NCI-H2107 treated with DMSO at 0.1 percent for 48 hours (cell line): ENCODE results near the gene FAM120B.

ENCODE experiments used
- DNase-seq: peaks from one replicate; lab custom pipeline; 2025; ENCODE audit not compliant: unreplicated experiment; lab: John Stamatoyannopoulos, UW

The FAM120B gene

DNA sequence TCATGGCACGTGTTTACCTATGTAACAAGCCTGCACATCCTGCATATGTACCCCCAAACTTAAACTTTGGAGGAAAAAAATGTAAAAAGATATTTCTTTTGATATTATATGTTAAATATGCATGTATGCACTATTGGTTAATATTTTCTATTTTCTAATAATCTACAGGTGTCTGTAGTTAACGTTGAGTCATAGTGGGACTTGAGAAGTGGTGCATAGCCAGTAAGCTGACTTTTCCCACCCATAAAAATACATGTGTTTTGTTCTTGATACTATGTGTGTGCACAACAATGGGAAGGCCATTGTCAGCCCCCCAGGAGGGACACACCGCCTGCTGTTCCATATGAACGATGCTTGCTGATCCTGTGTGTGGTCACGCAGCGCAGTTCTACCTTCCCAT is 49.1 kb downstream of the FAM120B start:
- no peak for DNase-seq

DNA sequence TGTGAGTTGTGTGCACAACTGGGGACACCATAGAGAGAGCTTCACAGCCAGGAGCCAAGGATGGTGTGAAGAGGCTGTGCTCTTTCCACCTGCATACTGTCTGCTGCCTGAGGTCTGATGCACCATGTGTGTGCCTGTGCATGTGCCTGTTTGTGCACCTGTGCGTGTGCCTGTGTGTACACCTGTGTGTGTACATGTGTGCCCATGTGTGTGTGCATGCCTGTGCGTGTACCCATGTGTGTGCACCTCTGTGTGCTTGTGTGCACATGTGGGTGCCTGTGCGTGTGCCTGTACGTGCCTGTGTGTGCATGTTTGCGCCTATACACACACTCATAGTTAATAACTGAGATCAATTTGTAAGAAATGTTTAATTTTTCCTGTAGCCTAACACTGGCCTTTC is 51.3 kb downstream of the FAM120B start:
- DNase-seq, result no peak

DNA sequence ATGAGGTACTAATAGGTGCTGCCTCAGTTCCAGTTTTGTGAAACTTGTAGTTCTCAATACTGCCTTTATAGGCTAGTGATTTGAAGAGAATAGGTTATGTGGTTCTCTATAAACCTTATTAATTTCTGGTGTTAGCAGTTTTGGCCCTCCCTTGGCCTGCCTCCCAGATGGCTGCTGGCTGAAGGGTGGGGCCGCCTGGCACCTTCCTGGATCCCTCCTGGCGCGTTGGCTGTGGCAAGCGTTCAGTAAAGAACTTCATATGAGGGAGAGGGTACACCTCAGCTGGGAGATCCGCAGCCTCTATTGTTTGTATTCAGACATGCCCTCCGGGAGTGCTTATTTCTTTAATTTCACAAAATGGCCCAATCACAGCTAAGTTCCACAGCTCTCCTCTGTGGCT is 51.9 kb downstream of the FAM120B start:
- no peak for DNase-seq

DNA sequence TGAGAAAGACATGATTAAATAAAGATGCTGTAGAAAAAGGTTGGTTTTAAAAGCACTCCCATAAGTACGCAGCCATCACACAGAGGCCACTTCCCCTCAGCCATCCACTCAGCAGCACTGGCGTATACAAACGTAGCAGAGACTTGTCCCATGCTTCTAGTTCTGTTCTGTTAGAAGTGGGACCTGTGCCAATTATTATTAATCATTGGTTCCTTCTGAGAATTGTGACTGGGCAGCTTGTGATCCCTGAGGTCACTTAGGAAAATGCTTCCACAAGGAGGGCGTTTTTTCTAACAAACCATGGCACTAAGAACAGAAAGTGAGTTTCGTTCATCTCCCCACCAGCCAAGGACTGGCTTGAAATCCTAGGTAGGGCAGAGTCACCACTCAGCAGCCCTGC is 53.9 kb downstream of the FAM120B start:
- DNase-seq, result no peak

DNA sequence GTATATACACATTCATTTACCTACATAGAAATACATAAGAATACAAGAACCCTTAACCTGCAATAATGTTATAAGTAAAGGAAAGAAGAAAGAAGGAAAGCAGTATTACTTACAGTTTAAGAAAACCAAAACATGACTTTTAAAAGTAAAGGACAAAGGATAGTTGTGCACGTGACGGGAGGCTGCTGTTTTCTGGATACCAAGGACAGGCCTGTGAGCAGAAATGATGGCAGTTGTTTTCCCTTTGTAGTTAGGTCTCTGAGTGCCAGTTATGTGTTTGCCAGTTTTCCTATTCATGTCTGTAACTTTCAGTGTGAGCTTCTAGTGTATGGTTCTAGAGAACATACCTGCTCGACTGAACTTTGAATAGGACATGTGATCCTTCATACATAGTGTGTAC is 54.8 kb downstream of the FAM120B start:
- no peak for DNase-seq

DNA sequence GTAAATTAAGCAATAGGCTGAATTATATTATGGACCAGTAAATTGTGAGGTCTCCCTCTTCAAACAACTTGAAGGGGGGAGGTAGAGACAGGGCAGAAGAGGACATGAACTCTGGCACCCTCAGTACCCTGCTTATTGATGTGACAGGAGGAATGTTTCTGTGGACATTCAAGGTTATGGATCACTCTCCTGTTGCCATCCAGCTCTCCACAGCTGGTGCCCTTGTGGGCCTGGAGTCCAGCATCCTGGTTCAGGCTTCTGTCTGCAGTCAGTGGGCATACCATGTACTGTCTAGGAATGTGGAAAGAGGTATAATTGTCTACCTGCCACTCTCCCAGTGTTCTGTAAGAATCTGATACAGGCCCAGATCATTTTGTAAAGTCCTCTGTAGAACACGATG is 55.6 kb downstream of the FAM120B start:
- no peak for DNase-seq

DNA sequence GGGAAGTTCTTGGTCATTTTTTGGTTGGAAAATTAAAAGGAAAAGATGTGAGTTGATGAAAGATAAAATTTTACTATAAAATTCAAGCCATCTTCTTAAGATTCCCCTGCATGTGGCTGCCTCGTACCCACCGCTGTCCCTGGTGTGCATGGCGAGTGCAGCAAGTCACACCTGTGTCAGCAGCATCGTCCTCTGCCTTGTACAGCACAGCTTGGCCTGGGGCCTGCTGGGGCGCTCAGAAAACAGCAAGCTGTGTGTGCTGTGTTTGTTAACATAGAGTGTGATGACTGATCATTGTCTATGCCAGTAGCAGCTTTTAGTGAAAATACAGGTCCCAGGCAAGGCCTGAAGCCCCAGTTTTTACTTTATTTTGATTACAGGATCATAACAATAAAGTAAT is 56.7 kb downstream of the FAM120B start:
- no peak for DNase-seq

DNA sequence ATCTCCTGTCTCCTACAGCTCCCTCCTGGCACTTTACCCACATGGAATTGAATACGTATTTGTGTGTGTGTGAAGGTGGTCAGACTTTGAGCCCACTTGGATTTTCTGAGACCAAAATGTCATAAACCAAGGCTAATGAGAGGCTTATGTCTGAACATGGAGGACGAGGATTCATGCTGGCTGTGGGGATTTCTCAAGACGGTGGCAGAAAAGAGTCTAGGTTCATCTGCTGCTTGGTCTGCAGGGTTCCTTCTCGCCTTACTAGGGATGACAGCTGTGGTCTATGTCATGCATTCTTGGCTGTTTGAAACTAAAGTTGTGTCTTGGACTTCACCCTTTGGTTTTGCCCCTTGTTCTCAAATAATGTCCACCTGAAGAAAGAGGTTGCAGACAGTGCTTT is 58.6 kb downstream of the FAM120B start:
- no peak for DNase-seq

DNA sequence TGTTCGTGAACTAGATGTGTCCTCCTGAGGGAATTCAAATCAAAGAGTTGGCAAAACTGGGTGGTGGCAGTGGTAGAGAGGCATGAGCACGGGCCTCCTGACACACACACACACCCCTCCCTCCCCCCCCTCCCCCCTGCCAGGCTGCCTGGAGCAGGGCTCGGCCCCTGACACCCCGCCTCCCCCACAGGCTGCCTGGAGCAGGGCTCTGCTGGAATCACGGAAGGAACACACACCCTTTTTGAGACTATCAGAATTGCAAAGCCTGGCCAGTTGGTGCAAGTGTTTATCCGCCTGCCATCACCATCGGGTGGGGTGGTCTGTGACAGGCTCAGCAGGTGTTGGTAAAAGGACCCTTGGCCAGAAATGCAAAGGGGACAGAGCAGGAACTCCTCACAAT is 59.0 kb downstream of the FAM120B start:
- DNase-seq, result no peak

DNA sequence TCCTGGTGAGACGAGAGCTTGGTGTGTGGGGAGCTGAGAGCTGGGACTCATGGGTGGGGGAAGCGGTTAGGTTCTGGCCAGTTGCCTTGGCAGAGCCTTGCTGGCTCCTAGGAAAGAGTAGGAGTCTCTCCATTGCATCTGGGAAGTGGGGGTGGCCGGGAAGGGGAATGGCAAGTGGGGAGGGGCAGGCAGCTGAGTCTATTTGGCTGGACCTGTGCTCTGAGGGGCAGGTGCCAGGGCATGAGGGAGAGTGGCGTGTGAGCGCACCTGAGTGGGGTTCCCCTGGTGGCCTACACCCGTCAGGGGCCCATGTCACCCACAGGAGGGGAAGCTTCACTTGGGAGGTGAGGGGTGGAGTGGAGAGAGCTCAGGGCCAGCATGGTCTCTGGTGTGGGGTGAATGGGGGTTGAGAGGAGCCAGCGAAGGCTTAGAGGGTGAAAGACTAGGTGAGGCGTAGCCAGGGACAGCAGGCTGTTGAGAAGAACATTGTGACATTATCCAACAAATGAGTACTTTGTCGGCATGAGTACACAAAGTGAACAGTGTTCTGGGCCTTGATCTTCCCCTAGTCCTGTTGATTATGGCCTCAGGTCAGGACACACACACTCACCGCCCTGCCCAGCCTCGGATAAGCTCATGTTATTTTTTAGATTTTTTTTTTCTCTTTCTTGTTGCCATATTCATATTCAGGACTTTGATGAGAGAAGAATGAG is 59.8 kb downstream of the FAM120B start:
- no peak for DNase-seq

DNA sequence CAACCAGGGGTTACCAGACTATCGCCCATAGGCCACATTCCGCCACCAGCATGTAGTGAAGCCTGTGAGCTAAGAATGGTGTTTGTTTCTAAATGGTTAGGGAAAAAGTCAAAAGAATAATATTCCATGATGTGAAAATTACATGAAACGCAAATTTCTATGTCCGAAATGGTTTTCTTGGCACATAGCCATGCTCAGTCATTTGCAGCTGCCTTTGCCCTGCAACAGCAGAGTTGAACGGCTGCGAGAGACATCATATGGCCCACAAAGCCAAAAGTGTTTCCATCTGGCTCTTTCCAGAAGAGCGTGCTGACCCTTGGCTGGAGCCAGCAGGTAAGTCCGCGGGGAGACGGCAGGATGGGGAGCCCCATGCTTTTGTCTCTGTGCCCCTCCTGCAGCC is 60.7 kb downstream of the FAM120B start:
- DNase-seq, result no peak

DNA sequence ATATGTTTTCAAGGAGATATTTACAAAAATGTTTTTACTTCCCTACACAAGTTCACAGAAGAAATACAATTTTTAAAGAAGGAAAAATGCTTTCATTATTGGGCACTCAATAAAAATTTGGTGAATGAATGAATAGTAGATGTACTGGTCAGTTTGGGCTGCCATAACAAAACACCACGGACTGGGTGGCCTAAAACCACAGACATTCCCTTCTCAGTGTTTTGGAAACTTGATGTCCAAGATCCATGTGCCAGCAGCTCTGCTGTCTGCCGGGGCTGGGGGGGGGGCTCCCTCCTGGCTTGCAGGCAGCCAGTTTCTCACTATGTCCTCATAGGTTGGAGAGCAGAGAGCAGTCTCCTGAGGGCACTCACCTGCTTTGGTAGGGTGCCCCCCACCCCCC is 62.0 kb downstream of the FAM120B start:
- no peak for DNase-seq

DNA sequence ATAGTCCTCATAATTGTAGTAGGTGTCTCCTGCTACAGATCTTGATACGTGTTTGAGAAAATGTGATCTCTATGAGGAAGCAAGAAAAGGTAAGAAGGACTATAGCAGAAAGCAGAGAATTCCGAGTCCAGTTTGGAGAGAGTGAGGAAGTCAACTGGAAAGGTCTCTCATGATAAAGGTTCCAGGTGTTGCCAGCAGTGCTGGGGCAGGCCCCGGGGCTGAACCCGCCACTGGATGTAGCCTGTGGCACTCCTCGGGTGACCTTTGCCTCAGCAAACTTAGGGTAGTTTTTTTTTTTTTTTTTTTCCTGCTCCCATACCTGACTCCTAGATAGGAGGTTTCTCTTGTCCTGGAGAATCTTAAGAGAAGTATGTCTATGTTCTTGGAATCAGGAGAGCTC is 62.8 kb downstream of the FAM120B start:
- DNase-seq, result no peak

DNA sequence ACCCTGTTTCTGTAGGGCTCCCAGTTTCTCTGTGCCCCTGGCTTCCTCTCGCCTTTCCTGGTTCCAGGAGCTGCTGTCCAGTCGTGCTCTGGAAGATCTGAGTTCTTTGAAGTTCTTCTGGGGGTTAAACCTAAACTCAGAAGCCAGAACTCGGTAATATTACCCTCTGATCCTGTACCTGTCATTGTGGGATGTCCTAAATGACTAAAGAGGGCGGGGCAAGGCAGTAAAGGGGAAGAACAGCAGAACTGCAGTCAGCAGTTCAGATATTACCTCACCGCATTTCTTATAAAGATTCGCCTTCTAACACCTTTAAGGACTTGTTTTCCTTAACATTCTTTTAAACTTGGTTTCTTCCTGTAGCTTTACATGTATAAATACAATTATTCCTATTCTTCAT is 63.9 kb downstream of the FAM120B start:
- no peak for DNase-seq

DNA sequence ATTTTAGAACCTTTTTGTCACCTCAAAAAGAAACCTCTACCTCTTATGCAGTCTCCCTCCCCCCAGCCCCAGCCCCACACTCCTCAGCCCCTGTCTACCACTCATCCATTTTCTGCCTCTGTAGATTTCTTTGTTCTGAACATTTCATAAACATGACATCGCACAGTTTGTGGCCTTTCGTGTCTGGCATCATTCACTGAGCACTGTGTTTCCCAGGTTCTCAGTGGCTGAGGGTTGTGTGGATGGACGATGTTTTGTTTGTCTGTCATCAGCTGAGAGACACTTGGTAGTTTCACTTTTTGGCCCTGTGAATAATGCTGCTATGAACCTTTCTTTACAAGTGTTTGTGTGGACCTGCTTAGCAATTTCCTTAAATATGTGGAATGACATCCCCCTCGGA is 64.5 kb downstream of the FAM120B start:
- no peak for DNase-seq

DNA sequence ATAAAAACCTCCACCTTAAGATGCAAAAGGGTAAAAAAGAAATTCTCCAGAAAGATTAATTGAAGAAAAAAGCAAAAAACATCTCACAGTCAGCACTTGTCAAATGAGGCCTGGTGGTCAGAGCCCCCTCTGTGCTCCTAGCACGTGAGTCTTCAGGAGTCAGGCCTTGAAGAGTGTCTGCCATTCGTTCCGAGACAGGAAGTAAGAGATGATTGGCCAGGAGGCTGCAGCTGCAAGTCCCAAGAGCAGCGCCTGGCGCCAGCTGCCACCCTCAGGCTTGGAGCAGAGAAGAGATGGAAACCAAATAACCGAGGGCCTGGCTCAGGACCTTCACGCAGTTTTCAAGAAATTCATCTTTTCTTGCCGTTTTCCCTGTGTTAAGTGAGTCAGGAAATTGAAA is 65.0 kb downstream of the FAM120B start:
- DNase-seq, result no peak

DNA sequence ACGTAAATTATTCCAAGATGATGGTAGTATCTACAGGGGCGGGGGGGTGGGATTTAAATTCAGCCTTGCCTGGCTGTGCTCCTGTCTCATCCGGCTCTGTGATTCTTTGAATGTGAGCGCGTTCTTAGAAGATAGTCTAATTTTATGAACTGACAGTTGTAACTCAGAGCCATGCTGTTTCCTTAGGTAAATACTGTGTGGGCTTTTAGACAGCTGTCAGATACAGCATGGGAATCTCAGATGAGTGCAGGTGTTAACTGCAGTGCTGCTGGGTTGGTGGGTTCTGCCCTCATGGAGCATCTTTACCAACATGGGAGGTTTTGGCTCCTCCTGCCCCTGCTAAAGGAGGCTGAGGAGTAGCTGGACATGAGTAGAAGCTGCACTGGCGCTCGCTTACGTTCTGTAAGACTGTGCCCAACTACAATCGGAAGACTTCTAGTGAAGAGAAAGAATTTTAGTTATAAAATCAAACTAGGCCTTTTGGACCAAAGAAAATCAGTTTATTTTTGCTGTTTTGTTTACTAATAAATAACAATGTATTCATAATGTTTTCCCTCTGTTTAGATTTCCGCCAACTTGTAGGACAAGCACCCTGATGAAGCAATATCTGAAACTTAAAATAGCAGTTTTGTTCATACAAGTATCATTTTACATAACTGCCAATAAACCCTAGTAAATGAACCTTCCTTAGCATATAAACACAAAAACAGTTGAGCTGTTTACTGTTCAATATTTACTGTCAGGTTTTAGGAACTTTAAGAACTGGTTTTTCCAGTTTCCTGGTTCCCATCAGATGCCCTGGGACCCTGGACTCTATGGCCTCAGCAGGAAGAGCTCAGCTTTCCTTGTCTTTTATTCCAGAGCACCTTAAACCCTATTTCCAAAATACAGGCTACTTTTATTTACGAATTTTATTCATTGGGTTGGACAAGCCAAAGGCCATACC is 66.1 kb downstream of the FAM120B start:
- no peak for DNase-seq

DNA sequence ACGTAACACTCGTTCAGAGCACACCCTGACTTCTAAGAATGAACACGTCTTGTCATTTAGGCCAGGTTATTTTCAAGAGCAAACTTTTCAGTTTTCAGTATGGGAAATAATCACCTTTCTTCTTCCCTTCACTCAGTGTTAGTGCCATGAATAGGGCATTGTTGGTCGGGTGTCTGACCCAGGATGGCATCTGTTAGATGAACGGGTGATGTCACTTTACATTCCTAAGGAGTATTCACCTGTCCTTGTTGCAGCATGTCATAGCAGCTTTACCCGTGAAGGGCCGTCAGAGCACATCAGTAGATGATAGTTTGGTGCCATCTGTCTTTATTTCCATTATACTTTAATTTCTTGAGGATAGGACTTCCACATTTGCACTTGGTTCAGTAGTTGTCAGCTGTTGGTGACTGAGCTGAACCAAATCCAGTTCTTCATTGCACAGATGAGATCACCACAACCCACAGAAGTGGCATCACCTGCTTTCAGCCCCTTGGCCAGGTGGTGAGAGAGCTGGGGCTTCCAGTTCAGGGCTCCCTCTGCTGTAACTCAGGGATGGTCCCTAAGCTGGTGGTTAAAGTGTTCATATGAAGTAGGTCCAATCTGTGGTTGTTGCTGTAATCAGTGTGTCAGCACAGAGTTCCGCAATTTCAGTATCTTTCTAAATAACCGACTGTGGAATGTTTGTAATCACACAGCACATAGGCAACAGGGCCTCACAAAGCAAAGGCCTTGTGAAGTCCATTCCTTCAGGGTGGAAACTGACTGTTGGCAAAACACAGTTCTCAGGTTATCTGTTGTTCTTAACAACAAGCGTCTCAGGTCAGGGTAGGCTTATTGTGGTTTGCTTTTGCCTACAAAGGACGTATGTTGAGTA is 68.2 kb downstream of the FAM120B start:
- peak; percentile 6 for DNase-seq

DNA sequence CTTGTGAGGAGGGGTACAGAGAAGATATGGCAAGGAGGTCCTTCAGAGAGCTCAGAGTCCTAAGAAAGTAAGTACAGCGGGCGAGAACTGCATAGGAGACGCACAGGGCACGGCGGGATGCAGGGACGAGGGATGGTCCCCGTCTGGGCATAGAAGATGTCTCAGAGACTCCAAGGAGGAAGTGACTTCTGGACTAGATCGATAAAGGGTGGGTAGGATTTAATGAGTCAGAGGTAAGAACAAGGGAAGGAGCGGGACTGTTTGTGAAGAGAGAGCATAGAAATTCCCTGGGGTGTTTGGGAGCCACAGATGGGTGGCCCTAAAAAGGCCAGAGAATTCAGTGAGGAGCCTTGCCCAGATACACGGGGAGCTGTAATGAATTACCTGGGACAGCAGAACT is 69.1 kb downstream of the FAM120B start:
- DNase-seq, result no peak

DNA sequence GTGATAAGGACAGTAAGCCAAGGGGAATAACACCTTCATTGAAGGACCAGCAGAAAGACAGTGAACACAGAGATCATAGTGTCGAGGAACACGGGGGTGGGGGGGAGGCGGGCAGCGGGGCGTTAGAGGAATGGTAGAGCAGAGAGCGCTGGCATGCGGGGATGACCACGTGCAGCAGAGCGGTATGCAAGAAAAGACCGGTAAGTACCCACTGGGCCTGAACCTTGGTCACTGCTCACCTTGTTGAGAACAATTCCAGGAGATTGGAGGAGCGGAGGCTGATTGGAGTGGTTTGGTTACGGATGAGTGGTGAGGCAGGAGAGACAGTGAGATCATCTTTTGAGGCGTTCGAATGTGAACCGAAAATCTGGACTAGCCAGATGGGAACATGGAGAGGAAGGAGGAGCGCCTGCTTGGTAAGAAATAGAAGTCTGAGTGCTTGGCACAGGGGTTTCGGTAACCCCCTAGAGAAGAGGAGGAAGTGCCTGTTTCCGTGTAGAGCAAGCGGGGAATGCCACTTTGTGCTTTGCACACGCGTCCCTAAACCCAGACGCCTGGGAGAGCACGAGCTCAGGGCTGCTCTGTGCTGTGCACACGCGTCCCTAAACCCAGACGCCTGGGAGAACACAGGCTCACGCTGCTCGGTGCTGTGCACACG is 70.0 kb downstream of the FAM120B start:
- DNase-seq, result no peak

DNA sequence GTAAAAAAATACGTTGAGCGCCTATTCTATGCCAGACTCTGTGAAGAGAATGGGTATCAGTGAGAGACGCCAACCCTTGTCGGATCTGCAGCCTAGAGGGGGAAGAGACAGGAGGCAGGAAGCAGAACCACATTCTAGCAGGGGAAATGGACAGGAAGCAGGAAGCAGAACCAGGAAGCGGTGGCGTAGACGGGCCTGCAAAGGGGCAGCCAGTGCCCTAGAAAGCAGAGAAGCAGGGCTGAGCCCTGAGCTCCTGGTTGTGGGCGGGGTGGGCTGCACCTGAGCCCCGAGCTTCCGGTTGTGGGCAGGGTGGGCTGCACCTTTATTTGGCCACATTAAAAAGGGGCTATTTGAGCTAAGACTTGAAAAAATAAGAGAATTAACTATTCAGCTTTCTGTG is 71.9 kb downstream of the FAM120B start:
- no peak for DNase-seq
